ENCODE results near the gene PIGH. TPM values are rescaled to one million over a fixed set of nuclear protein-coding genes. Genes with fewer than 3 reads are reported as not detected.

PIGH gene
- total RNA-seq, 1 donor: 16.3 TPM

- Histone ChIP-seq H3K9me3 (ENCODE audit: low read depth, low read length) (no peaks in the 10 kb centered on the region), H4K20me1 (ENCODE audit: insufficient read depth, low read length) (no peaks in the 10 kb centered on the region), H3K27me3 (ENCODE audit: insufficient read depth, low read length) (no peaks in the 10 kb centered on the region), H3K4me1 (ENCODE audit: insufficient read depth, low read length) (no peaks in the 10 kb centered on the region), H3K36me3 (ENCODE audit: insufficient read depth, low read length) (no peaks in the 10 kb centered on the region), H3K4me3 (ENCODE audit: insufficient read depth, low read length) (no peak overlapping the region), H3K4me2 (ENCODE audit: insufficient read depth, low read length) (no peak overlapping the region), H3K27ac (ENCODE audit: low read depth, low read length) (no peak overlapping the region), H3K79me2 (ENCODE audit: insufficient read depth, low read length) (no peaks in the 10 kb centered on the region), H2AFZ (ENCODE audit: low read length) (no peak overlapping the region)
- TF ChIP-seq CTCF (IDR thresholded peaks at IDR 0.05; ENCODE audit: extremely low read depth, low read depth, low read length): no peak
- no peak for DNase-seq (ENCODE audit: insufficient read length, low spot score, missing footprints)
Measured at GRCh38 chr14:67574156-67574555, 25.9 kb downstream of the PIGH start.

DNA sequence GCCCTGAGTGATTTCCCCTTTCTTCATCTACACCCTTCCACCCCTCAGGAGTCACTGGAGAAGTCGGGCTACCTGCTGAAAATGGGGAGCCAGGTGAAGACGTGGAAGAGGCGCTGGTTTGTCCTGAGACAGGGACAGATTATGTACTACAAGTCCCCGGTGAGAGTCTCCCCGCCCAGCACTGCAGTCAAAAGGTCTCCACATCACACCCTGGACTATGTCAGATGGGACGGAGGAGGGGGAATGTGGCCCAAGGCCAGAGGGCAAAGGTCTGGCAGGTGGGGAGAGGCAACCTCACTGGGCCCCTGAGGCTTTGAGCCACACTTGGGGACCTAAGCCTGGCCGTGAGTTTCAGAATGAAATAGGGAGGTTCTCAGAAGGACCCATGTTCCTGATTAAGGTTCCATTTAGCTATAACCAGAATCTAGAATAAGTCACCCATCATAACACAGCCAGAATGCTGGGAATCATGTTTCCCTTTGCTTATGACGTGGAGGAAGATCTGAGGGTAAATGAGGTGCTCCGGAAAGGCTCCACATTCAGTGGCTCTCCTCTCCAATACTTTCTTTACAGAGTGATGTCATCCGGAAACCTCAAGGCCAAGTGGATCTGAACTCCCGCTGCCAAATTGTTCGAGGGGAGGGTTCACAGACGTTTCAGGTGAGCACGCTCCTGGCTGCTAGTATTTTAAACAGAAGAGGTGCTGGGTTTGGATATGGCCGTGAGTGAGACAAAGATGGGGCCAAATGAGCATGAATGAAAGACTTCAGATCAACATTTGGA is 26.6 kb downstream of the PIGH start:
- H3K36me3 ChIP-seq (ENCODE audit: insufficient read depth, low read length): no peaks in the 10 kb centered on the region
- H4K20me1 ChIP-seq (ENCODE audit: insufficient read depth, low read length): no peaks in the 10 kb centered on the region
- no peak overlapping the region for H3K27ac ChIP-seq (ENCODE audit: low read depth, low read length)
- H3K27me3 ChIP-seq (ENCODE audit: insufficient read depth, low read length): no peaks in the 10 kb centered on the region
- no peaks in the 10 kb centered on the region for H3K4me1 ChIP-seq (ENCODE audit: insufficient read depth, low read length)
- H2AFZ ChIP-seq (ENCODE audit: low read length): no peak overlapping the region
- H3K4me2 ChIP-seq (ENCODE audit: insufficient read depth, low read length): no peak overlapping the region
- H3K9me3 ChIP-seq (ENCODE audit: low read depth, low read length): no peaks in the 10 kb centered on the region
- no peak for TF ChIP-seq CTCF (IDR thresholded peaks at IDR 0.05; ENCODE audit: extremely low read depth, low read depth, low read length)
- H3K79me2 ChIP-seq (ENCODE audit: insufficient read depth, low read length): no peaks in the 10 kb centered on the region
- no peak overlapping the region for H3K4me3 ChIP-seq (ENCODE audit: insufficient read depth, low read length)
- no peak for DNase-seq (ENCODE audit: insufficient read length, low spot score, missing footprints)

DNA sequence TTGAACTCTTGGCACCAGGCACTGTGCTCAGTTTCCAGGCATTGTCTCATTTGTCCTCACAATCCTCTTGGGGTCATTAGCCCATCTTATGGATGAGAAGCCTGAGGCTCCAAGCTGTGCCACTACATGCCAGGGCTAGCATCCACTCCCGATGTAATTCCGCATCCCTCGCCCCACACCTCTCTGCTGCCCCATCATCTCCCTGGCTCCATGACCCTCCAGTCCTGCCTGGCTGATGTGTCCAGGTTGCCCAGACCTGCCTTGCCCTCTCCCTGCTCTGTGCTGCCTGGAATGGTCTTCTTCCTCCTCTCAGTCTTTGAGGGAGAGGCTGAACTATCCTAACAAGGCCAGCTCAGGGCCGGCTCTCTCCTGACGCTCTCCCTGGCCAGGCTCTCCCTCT is 27.5 kb downstream of the PIGH start:
- Histone ChIP-seq H4K20me1 (ENCODE audit: insufficient read depth, low read length) (no peaks in the 10 kb centered on the region), H3K79me2 (ENCODE audit: insufficient read depth, low read length) (no peaks in the 10 kb centered on the region), H3K4me3 (ENCODE audit: insufficient read depth, low read length) (no peak overlapping the region), H3K4me1 (ENCODE audit: insufficient read depth, low read length) (no peaks in the 10 kb centered on the region), H2AFZ (ENCODE audit: low read length) (no peak overlapping the region), H3K27ac (ENCODE audit: low read depth, low read length) (no peak overlapping the region), H3K9me3 (ENCODE audit: low read depth, low read length) (no peaks in the 10 kb centered on the region), H3K36me3 (ENCODE audit: insufficient read depth, low read length) (no peaks in the 10 kb centered on the region), H3K27me3 (ENCODE audit: insufficient read depth, low read length) (no peaks in the 10 kb centered on the region), H3K4me2 (ENCODE audit: insufficient read depth, low read length) (no peak overlapping the region)
- no peak for DNase-seq (ENCODE audit: insufficient read length, low spot score, missing footprints)
- TF ChIP-seq CTCF (IDR thresholded peaks at IDR 0.05; ENCODE audit: extremely low read depth, low read depth, low read length): no peak

- Histone ChIP-seq H4K20me1 (ENCODE audit: insufficient read depth, low read length) (no peaks in the 10 kb centered on the region), H3K4me1 (ENCODE audit: insufficient read depth, low read length) (peaks cover under 1% of the 10 kb centered on the region), H3K4me3 (ENCODE audit: insufficient read depth, low read length) (no peak overlapping the region), H3K79me2 (ENCODE audit: insufficient read depth, low read length) (no peaks in the 10 kb centered on the region), H3K36me3 (ENCODE audit: insufficient read depth, low read length) (no peaks in the 10 kb centered on the region), H2AFZ (ENCODE audit: low read length) (no peak overlapping the region), H3K4me2 (ENCODE audit: insufficient read depth, low read length) (no peak overlapping the region), H3K27me3 (ENCODE audit: insufficient read depth, low read length) (no peaks in the 10 kb centered on the region), H3K27ac (ENCODE audit: low read depth, low read length) (no peak overlapping the region), H3K9me3 (ENCODE audit: low read depth, low read length) (no peaks in the 10 kb centered on the region)
- no peak for DNase-seq (ENCODE audit: insufficient read length, low spot score, missing footprints)
- TF ChIP-seq CTCF (IDR thresholded peaks at IDR 0.05; ENCODE audit: extremely low read depth, low read depth, low read length): no peak
Measured at GRCh38 chr14:67571991-67572323, 28.1 kb downstream of the PIGH start.

Data from osteoblast (primary cell).